ENCODE data around the gene PRCD. TPM values are rescaled to one million over a fixed set of nuclear protein-coding genes. Genes with fewer than 3 reads are reported as not detected.
A peak's percentile ranks its signal among the peaks of the same experiment; 100 is the strongest.

Gene PRCD
- total and polyA plus RNA-seq, 12 donors, result 1.5 to 17.3 (median 2.6) TPM

DNA sequence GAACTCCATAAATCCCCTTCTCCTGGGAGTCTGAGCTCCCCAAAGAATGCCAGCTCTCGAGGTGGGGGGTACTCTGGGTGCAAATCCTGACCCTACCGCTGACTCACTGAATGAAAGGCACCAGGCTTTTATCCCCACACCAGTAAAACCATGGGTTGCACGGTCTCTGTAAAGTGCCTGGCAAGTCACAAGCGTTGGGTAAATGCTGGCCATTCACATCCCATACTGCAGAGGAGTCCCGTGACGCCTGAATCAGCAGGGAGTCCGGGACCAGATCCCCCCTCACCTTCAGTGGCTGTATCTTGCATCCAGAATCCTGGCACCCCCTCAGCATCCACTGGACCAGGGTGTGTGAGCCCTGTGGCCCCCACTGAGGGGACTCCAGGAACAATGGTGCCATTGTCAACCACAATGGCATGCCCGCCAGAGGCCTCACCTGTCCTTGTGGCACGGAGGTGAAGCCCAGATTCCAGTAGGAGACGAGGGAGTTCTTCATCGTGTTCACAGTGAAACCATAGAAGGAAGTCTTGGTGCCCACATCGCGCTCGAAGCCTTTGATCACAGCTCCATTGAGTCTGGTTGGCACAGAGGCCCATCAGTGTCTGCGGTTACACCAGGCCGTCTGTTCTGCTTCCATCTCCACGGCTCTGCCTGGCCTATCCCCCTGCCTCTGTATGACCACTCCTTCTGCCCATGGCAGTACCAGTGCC, 32.5 kb downstream of the PRCD start:
- Histone ChIP-seq H3K27me3 (no peaks in the 10 kb centered on the region), H3K4me3 (no peak overlapping the region), H3K27ac (no peak overlapping the region), H3K4me1 (peaks cover 0 to 23% (median 11%) of the 10 kb centered on the region in 9 donors), H3K9me3 (no peaks in the 10 kb centered on the region), H3K36me3 (no peaks in the 10 kb centered on the region)
- DNase-seq, result no peak
- WGBS, 2 donors, result 95 to 96% methylated on average over 17 of the region's 17 CpGs
- TF ChIP-seq, protein P1, sequence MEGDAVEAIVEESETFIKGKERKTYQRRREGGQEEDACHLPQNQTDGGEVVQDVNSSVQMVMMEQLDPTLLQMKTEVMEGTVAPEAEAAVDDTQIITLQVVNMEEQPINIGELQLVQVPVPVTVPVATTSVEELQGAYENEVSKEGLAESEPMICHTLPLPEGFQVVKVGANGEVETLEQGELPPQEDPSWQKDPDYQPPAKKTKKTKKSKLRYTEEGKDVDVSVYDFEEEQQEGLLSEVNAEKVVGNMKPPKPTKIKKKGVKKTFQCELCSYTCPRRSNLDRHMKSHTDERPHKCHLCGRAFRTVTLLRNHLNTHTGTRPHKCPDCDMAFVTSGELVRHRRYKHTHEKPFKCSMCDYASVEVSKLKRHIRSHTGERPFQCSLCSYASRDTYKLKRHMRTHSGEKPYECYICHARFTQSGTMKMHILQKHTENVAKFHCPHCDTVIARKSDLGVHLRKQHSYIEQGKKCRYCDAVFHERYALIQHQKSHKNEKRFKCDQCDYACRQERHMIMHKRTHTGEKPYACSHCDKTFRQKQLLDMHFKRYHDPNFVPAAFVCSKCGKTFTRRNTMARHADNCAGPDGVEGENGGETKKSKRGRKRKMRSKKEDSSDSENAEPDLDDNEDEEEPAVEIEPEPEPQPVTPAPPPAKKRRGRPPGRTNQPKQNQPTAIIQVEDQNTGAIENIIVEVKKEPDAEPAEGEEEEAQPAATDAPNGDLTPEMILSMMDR (IDR thresholded peaks at IDR 0.05), result no peak
- ATAC-seq, result no peak
- intact Hi-C loops (cut with DNase I), result no loop called here

- Histone ChIP-seq H3K4me1 (peaks cover 0 to 16% (median 5%) of the 10 kb centered on the region in 9 donors), H3K27ac (no peak overlapping the region), H3K36me3 (no peaks in the 10 kb centered on the region), H3K9me3 (no peaks in the 10 kb centered on the region), H3K27me3 (no peaks in the 10 kb centered on the region), H3K4me3 (no peak overlapping the region)
- DNase-seq (no peak), ATAC-seq (no peak)
- 92 to 94% methylated on average over 10 of the region's 10 CpGs for WGBS, 2 donors
- TF ChIP-seq, protein P1 (IDR thresholded peaks at IDR 0.05), result no peak
- intact Hi-C loops (cut with DNase I), result no loop called here
Observed at GRCh38 chr17:76573096-76573495, 33.3 kb downstream of the PRCD start.

DNA sequence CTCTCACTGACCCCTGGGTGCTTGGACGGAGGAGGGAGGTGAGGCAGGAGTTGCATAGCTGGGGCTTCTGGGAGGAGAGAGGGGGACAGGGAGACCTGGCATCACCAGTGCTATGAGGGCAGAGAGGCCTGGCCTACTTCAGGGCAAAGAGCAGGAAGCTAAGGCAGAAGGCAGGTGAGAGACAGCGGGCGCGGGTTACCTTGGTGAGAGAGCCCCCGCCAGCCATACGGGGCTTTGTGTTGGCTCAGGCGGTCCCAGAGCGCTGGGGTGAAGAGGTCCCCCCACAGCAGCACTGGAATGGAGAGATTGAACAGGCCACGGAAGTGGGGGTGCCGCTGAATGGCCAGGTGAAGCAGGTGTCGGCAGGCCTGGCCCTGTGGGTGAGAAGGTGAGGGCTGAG, 34.3 kb downstream of the PRCD start:
- WGBS, 2 donors, result 92 to 94% methylated on average over 11 of the region's 11 CpGs

DNA sequence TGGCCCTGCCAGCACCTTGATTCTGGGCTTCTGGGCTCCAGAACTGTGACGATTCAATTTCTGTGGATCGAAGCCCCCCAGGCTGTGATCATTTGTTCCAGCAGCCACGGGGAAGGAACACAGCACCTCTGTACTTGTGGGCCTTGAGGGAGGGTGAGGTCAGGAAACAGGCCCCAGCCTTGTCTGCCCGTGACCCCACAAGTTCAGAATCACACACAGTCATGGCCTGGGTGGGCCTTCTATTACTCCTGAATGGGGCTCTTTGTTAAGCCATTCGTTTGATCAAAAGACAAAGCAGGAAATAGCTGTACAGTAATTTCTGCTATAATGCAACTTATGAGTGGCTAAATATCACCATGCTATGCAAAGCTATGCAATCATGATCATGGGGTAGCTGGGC, 35.7 kb downstream of the PRCD start:
- H3K27ac ChIP-seq, result no peak overlapping the region
- no peaks in the 10 kb centered on the region for H3K27me3 ChIP-seq
- no peak for DNase-seq
- peak in 1 of 8 donors; percentile 37 for ATAC-seq
- H3K4me3 ChIP-seq, result no peak overlapping the region
- TF ChIP-seq, protein P1 (IDR thresholded peaks at IDR 0.05), result no peak
- H3K9me3 ChIP-seq, result no peaks in the 10 kb centered on the region
- peaks cover 0 to under 1% (median 0%) of the 10 kb centered on the region in 9 donors for H3K4me1 ChIP-seq
- intact Hi-C loops (cut with DNase I), result no loop called here
- WGBS, 2 donors, result 66 to 69% methylated on average over 5 of the region's 5 CpGs
- H3K36me3 ChIP-seq, result no peaks in the 10 kb centered on the region

More for the DNA sequence above, 34.3 kb downstream of the PRCD start:
- no peaks in the 10 kb centered on the region for H3K9me3 ChIP-seq
- H3K36me3 ChIP-seq, result no peaks in the 10 kb centered on the region
- DNase-seq (no peak), ATAC-seq (no peak)
- intact Hi-C loops (cut with DNase I), result no loop called here
- H3K4me3 ChIP-seq, result no peak overlapping the region
- no peaks in the 10 kb centered on the region for H3K27me3 ChIP-seq
- TF ChIP-seq, protein P1 (IDR thresholded peaks at IDR 0.05), result no peak
- H3K4me1 ChIP-seq, result peaks cover 0 to 13% (median 5%) of the 10 kb centered on the region in 9 donors
- no peak overlapping the region for H3K27ac ChIP-seq
